ENCODE data around the gene XPNPEP2.
A peak's percentile ranks its signal among the peaks of the same experiment; 100 is the strongest.
"Not testable (repeated sequence)": the region's sequence is repeated elsewhere in the genome, so short reads cannot be mapped to it uniquely, and the experiment has no call there.

XPNPEP2 gene

DNA sequence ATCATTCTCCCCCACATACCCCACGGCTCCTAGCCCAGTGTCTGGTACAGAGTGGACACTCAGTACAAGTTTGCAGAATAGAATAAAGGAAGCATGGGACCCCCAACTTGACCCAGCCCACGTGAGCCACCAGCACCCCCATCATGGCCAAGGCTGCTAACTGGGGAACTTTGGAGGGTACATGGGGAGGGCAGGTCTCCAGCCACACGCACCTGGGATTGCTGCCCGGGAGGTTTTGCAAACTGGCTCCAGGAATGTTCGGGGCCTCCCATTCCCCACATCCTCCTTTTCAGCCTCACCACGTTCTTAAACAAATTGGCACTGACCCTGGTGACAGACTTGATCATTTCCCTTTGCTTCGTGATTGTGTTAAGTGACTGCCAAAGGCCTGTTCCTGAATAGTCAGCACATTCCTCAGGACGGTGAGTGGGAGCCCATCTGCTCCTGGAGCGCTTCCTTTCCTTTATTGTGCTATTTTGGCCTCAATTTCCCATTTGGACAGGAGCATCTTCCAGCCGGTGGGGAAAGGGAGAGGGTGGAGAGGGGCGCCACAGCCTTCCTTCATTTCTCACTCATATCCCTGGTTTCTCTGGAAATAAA lies 18.7 kb upstream of the XPNPEP2 start:
- no peak for DNase-seq

DNA sequence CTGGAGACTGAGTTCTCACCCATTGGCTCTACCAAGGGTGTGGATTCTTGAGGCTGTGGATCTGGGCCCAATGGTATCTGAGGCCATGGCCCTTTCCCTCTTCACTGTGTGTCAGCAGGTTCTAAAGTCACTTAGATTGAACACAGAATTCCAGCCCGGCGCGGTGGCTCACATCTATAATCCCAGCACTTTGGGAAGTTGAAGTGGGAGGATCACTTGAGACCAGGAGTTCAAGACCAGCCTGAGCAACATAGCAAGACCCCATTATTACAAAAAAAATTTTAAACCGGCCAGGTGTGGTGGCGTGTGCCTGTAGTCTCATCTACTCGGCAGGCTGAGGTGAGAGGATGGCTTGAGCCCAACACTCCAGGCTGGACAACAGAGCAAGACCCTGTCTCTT lies 18.0 kb upstream of the XPNPEP2 start:
- DNase-seq: no peak

DNA sequence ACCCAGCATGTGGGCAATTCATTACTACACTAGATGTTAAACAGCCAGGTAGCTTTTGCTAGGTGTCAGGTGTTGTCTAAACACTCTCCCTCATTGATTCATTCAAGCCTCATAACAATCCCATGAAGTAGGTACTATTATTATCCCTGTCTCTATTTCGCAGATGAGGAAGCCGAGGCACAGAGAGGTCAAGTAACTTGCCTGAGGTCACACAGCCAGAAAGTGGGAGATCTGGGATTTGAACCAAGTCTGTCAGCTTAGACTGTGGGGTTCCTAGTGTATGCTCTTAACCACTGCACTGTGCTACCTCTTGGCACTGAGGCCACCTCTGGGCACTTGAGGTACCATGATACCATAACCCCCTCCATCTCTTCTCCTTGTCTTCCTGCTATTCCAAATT lies 17.4 kb upstream of the XPNPEP2 start:
- no peak for DNase-seq

DNA sequence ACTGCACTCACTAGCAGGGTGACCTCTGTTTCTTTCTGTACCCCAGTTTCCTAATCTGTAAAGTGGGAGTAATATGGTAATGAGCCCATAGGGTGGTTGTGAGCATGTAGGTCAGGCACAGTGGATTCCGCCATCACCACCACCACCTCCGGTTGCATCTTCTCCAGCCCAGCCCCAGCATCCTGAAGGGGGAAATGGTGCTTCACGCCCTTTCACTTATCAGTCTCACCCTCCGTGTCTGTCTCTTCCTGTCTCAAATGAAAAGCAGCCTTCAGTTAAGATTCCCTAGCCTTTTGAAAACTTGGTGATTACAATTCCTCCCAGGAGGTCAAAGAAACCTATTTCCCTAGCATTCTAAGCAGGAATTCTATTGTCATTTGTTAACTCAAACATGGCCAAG lies 16.9 kb upstream of the XPNPEP2 start:
- DNase-seq: no peak

DNA sequence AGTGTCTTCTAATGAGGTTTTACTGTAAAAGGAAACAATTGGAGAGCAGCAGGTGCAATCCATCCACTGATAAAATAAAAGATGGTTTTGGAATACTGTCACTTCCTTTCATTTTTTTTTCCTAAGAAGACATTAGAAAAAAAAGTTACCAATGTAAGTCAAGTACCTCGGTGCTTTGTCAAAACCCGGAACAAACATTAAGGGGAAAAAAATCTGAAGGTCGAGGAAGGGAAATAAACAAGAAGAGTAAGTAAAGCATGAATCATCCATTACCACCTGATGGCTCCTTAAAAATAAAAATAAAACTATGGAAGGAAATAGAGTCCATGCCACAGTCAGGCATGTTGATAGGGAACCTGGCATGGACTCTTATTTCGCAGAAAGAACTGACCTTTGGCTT lies 15.3 kb upstream of the XPNPEP2 start:
- no peak for DNase-seq

DNA sequence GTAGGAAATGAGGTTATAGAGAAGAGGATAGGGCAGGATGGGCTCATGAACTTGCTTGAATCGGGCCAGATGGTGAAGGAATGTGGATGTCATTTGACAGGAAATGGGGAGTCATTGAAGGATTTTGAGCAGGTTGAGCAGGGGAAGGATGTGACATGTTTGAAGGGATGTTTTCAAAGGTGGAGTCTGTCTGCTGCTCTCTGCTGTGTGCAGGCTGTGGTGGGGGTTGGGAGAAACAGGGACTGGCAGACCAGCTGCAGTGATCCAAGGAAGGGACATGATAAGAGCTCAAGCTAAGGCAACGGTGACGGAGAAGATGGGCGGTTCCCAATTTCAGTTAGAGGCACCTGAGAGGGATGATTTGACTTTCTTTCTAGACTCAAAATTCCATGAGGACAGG lies 14.0 kb upstream of the XPNPEP2 start:
- no peak for DNase-seq

DNA sequence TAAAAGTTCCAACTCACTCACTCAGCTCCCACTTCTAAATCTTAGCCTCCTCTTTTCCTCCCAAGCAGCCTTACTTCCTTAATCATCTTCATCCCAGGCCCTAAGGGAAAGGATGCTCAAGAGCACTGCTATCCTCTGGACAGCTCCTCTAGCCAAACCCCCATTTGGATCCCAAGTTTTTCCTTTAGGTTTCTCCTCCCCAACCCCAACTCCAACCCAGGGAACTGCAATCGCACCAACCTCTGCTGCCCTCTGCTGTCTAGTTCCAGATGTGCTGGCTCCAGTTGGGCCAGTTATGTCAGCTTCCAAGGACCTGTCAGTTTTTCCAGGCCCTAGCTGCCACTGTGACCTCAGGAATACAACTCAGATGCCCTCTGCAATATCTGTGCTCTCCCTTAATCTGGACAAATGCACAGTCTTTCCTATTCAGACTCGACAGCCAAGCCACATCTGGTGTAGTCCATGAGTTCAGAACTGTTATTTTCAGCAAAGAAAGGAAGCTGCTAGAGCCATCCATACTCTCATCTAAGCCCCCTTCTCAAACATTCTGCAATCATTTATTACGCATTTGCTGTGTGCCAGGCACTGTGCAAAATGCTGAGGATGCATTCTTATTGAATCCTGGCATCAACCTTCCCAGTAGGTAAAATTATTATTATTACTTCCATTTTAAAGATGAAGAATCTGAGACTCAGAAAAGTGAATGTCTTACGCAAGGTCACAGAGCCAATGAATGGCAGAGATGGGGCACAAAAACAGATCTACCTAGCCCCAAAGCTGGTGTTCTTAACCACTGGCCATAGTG lies 12.3 kb upstream of the XPNPEP2 start:
- no peak for DNase-seq

DNA sequence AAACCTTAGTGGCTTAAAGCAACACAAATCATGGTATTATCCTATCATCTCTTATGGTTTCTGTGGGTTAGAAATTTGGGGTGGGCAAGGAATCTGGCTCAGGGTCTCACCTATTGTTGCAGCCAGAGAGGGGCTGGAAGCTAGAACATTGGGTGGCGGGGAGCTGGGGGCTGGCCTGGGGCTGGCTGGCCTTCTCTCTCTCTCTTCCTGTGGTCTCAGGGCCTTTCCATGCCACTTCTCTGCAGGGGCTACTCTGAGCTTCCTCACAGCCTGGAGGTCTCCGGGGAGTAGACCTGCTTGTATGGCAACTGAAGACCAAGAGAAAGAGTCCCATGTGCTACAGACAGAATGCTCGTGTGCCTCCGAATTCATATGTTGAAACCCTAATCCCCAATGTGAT lies 10.7 kb upstream of the XPNPEP2 start:
- no peak for DNase-seq

DNA sequence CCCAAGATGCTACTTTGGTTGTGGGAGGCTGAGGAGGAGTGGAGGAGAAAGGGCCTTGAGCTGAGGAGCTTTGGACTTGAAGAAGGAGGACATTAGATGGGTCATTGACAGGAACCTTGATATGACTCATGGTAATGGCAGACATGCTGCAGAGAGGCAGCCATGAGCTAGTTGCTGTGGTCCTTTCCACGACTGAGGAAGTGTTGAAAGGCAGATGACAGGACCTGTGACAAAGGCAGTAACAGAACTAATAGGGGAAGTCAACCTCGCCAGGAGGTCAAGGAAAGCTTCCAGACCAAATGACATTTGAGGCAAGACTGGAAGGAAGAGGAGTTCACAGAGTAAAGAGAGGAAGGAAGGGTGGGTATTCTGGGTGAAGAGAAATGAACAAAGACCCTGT lies 7.6 kb upstream of the XPNPEP2 start:
- DNase-seq: no peak

DNA sequence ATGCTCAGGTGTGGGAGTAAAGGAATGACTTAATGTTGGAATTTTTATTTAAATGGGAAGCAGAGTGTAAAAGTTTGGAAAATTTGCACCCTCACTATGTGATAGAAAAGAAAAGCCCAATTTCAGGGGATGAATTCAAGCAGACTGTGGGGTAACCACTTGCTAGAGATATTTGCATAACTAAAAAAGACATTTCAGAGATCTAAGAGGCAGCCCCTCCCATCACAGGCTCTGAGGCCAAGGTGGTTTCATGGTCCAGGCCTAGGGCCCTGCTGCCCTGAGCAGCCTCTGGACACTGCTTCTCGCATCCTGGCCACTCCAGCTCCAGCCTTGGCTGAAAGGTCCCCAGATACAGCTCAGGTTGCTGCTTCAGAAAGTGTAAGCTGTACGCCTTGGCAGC lies 5.9 kb upstream of the XPNPEP2 start:
- DNase-seq: no peak

DNA sequence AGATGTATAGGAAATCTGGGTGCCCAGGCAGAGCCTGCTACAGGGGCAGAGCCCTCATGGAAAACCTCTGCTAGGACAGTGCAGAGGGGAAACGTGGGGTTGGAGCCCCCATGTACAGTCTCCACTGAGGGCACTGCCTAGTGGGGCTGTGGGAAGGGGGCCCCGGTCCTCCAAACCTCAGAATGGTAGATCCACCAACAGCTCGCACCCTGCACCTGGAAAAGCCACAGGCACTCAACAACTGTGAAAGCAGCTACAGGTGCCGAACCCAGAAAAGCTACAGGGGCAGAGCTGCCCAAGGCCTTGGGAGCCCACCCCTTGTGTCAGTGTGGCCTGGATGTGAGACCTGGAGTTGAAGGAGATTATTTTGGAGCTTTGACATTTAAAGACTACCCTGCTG lies 5.4 kb upstream of the XPNPEP2 start:
- DNase-seq: no peak

DNA sequence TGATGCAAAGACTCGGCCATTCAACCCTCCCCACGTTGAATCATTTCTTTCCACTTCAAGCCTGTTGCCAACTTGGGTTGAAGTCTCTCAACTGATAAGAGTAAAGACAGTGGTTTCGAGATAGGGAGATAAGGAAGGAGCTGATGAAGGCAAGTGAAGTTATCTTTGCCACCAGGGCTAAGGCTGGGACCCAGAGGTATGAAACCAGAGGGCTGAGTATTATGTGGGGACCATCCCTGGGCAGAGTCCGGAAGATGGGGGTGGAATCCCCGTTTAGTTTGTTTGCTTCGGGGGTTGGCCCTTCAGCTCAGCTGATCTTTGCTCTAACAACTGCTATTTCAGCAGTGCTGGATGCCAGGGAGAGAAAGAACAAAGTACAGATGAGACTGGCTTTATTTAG lies 2.3 kb upstream of the XPNPEP2 start:
- DNase-seq: no peak

DNA sequence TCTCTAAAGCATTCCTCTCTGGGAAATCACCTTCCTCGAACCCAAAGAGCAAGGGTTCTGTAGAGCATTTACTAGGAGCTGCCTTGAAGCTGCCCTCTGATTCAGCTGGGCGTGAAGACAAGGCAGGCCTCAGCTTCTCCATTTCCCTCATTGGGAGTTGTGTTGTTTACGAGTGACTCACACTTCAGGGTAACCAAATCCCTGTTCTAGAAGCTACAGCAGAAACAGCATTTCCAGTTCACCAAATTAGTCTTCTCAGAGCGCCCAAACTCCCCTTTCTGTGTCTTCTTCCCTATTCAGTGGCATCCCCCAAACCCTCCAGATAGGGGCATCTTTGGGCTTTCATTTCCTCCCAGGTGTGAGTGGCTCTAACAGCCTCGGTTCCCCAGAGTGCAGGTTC lies 863 bp upstream of the XPNPEP2 start:
- peak; percentile 3 for DNase-seq

DNA sequence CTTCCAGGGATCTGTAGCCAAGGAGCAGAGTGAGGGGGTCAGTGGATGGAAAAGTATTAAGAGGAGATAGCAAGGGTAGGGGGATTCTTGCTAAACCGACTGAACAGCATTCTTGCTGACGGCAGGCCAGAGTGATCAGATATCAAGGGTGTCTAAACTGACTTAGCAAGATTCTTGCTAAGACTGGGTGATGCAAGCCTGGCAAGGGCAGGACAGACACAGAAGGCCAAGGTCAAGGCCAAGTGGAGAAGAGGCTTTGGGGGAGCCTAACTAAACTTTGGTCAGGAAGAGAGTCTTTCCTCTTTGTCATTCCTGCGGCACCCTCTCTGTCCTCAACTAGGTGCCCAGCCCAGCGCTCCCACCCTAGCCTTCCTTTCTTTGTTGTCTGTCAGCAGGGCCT lies 799 bp downstream of the XPNPEP2 start:
- no peak for DNase-seq

DNA sequence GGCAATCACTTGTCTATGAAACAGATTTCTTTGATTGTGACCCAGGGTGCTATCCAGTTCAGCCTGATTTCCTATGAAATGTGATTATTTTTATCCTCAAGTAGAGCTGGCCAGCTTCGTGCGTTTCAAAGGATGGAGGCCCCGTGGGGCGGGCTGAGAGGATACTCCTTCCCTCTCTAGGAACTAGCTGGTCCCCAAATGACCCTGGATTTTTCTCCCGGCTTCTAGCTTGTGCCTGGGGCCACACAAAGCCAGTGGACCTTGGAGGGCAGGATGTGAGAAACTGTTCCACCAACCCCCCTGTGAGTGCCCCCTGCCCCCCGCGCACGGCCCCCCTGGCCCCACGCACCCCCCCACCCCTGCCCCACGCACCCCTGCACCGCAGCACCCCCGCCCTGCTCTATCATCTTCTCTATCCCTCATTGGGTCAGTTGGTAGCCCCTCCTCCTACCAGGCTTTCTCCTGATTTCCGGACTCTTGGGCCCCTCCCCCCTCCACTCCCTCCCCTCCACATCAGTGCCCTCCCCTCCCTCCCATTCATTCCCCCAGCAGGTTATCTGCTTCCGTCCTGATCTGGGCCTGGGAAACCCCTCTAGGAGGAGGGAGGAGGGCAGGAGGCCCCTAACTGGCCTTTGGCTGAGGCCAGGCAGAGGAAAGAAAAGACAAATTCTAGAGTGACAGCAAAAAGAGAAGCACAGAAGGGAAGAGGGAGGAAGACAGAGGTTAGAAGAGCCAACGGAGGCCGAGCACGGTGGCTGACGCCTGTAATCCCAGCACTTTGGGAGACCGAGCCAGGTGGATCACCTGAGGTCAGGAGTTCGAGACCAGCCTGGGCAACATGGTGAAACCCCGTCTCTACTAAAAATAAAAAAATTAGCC lies 3.3 kb downstream of the XPNPEP2 start:
- no peak for DNase-seq

DNA sequence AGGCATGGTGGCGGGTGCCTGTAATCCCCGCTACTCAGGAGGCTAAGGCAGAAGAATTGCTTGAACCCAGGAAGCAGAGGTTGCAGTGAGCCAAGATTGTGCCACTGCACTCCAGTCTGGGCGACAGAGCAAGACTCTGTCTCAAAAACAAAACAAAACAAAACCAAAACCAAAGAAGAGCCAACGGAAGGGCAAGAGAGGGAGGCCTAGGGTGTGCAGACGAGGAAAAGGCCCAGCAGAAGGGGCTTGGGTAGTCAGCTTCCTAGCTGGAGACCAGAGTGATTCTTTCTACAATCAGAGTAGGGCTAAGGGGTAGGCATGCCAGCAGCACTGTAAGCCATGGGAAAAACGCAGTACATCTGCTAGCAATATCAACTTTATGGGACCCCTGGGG lies 4.0 kb downstream of the XPNPEP2 start:
- not testable (repeated sequence) for DNase-seq

DNA sequence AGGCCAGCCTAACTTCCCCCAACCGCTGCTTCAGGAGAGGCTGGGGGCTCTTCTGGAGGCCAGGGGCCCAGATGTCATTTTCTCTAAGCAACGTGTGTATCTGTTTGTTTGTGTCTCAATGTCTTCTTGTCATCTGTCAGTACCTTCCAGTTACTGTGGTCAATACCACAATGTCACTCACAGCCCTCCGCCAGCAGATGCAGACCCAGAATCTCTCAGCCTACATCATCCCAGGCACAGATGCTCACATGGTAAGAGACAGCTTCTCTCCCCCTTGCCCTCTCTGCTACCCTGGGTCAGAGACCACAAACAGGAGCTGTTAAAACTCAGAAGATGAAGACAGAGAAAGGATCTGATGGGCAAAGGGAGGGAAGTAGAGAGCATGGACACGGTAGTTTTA lies 5.0 kb downstream of the XPNPEP2 start:
- DNase-seq: no peak

DNA sequence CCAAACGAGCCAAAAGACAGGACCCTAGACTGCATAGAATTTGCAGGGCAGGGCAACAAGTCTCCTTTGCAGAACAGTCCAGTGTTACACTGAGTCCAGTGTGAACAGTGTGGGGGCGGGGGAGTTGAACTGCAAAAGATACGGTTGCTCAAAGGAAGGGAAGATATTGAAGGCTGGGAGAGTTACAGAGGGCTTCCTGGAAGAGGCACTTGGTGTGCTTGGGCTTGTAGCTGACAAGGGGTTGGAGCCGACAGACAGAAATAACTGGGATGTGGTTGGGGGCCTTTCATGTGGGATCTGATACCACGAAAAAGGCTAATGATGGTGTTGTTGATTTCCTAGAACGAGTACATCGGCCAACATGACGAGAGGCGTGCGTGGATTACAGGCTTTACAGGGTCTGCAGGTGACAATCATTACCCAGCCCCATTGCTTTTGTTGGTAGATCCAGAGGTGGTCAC lies 6.1 kb downstream of the XPNPEP2 start:
- no peak for DNase-seq

DNA sequence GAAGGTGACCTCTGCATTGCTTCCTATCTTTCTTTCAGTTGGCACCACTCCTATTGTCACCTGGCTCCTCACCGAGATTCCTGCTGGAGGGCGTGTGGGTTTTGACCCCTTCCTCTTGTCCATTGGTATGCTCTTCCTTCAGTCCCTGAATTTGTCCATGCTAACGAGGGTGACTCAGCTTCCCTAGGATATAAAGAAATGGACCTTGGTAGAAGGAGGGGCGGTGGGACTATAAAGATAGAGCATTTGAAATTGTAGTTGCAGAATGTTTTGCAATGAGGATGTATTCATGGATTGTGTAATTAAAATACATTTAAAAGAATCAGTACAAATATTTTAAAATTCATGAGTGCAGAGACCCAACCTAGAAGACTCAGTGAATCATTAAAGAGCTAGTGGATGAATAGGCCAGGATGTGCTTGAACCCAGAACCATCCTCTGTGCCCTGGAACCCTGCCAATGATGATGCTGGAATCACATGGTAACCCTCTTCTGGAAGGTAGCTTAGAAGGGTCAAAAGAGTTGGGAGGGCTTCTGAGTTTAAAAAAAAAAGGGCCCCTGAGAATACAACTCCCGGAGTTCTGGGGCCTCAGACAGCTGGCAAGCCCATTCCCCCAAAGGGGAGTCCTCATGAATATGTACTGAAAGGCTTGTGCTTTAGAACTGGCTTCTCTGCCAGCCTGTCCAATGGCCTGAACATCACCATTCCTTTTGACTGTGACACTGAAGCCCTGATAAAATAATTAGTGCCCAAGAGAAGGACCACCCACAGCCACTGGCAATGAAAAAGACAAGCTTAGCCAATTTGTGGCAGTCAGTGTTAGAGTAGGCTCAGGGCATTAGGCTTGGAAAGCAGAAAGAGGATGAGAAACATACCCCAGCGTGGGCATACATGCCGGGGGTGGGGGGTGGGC lies 8.0 kb downstream of the XPNPEP2 start:
- DNase-seq: no peak

DNA sequence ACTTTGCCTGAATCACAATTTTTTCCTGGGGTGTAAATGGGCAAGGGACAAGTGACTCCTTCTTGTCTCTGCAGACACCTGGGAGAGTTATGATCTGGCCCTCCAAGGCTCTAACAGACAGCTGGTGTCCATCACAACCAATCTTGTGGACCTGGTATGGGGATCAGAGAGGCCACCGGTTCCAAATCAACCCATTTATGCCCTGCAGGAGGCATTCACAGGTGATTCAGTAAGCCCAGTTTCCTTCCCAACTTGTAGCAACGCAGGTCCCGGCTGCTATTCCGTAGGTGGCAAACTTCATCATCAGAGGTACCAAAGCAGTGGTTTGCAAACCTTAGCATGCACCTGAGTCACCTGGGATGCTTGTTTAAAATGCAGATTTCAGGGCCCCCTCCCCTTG lies 8.8 kb downstream of the XPNPEP2 start:
- DNase-seq: no peak

DNA sequence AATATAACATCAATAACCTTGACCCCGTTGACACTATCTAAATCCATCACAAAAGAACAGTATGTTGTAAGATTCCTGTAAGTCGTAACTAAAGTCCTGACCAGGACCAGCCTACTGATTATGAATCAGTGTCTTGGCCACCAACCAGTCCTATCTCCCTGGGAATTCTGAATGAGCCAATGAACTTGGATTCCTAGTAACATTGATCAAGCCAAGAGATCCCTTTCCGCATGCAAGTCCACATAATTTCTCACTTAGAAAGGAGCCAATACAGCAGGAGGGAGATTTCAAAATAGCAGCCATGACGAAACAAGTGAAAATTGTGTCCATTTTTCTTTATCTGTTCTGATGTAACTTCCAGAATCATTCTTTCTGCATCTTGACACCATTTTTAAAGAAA lies 9.5 kb downstream of the XPNPEP2 start:
- no peak for DNase-seq

DNA sequence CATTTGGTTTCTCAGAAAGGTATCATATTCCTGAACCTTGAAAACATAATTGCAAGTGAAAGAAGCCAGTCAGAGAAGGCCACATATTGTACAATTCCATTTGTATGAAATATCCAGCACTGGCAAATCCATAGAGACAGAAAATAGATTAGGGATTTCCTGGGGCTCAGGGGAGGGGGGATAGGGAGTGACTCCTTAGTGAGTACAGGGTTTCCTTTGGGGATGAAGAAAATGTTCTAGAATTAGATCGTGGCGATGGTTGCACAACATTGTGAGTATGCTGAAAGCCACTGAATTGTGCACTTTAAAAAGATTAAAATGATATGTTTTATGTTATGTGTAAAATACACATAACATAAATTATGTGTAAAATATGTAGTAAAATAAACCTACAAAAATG lies 10.3 kb downstream of the XPNPEP2 start:
- DNase-seq: no peak

DNA sequence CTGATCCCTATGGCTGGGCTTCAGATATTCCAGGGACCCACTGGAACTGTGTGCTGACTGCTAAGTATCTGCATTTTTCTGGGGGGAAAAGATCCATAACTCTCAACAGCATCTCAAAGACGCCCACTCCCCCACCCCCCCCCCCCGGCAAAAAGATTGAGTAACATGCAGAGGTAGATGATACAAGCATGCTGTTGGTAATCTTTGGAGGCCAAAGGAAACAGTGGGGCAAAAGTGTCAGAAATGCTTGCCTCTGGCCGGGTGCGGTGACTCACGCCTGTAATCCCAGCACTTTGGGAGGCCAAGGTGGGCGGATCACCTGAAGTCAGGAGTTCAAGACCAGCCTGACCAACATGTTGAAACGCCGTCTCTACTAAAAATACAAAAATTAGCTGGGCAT lies 12.2 kb downstream of the XPNPEP2 start:
- DNase-seq: no peak

All from SIG-M5 (cell line).